OCI-LY3 (cell line): Measurements from ENCODE around the gene DOCK9.

Experiments
- H2AFZ ChIP-seq: fragments of 200-600, 300-600 bp; shearing (Covaris generic); 2 replicates; pipeline ENCODE4 v1.6.0; 2014; ENCODE audit warnings: antibody characterized with exemption, low read depth, low read length
- H3K27ac ChIP-seq: fragments of 200-600, 300-600 bp; sonication (generic); 2 replicates; pipeline ENCODE4 v1.5.1; 2014; ENCODE audit warnings: mild to moderate bottlenecking, low read length, moderate library complexity, mixed read lengths
- H3K27me3 ChIP-seq: fragments of 200-600, 300-600 bp; sonication (generic); 2 replicates; pipeline ENCODE4 v1.6.1; 2014; ENCODE audit warnings: low read depth, low read length, mixed read lengths
- H3K36me3 ChIP-seq: fragments of 200-600, 300-600 bp; sonication (generic); replicated peaks from 2 replicates; pipeline ENCODE3; 2014; ENCODE audit warnings: low read depth, low read length, mixed read lengths
- H3K4me1 ChIP-seq: fragments of 300-600, 200-600 bp; sonication (generic); 2 replicates; pipeline ENCODE4 v1.6.1; 2014; ENCODE audit warnings: low read length, mixed read lengths
- H3K4me2 ChIP-seq: fragments of 200-600, 300-600 bp; sonication (generic); 2 replicates; pipeline ENCODE4 v1.6.1; 2014; ENCODE audit warnings: low read length, mixed read lengths
- H3K4me3 ChIP-seq: fragments of 300-600, 200-600 bp; sonication (generic); 2 replicates; pipeline ENCODE4 v1.5.1; 2014; ENCODE audit warnings: antibody characterized with exemption, mild to moderate bottlenecking, low read length, moderate library complexity
- H3K79me2 ChIP-seq: fragments of 300-600, 200-600 bp; shearing (Covaris generic); 2 replicates; pipeline ENCODE4 v1.6.1; 2014; ENCODE audit warnings: mild to moderate bottlenecking, low read length, mixed read lengths
- H3K9ac ChIP-seq: fragments of 300-600, 200-600 bp; shearing (Covaris generic); 2 replicates; pipeline ENCODE4 v1.6.0; 2014; ENCODE audit warnings: mild to moderate bottlenecking, low read length, moderate library complexity
- H3K9me3 ChIP-seq: fragments of 200-600, 300-600 bp; shearing (Covaris generic); 2 replicates; pipeline ENCODE4 v1.6.1; 2014; ENCODE audit warnings: low read length, mixed read lengths; ENCODE audit not compliant: insufficient read depth
- H4K20me1 ChIP-seq: fragments of 200-600, 300-600 bp; sonication (generic); 2 replicates; pipeline ENCODE4 v1.6.1; 2016; ENCODE audit warnings: low read length, mixed read lengths; ENCODE audit not compliant: insufficient read depth
- CTCF ChIP-seq: fragments of 200-600, 300-600 bp; sonication (generic); IDR thresholded peaks from 2 replicates; pipeline ENCODE4 v1.5.1; 2014; ENCODE audit warnings: antibody characterized with exemption, low read length, low read depth
- EZH2phosphoT487 ChIP-seq: fragments of 200-600 bp; shearing (Covaris generic); IDR thresholded peaks from 2 replicates; pipeline ENCODE4 v1.6.1; 2018; ENCODE audit warnings: antibody characterized with exemption, mixed run types, low read depth

DOCK9 gene

GRCh38 chr13:98923641-98924397 is 54.0 kb downstream of the DOCK9 start:
- Histone ChIP-seq H4K20me1 (no peaks in the 10 kb centered on the region), H3K4me1 (no peaks in the 10 kb centered on the region), H3K36me3 (no peaks in the 10 kb centered on the region), H3K4me3 (no peak overlapping the region), H3K79me2 (no peaks in the 10 kb centered on the region), H3K4me2 (no peak overlapping the region), H3K27ac (no peak overlapping the region), H3K9me3 (no peaks in the 10 kb centered on the region), H3K9ac (no peak overlapping the region), H2AFZ (no peak overlapping the region), H3K27me3 (no peaks in the 10 kb centered on the region)
- no peak for TF ChIP-seq EZH2phosphoT487

- Histone ChIP-seq H3K36me3 (no peaks in the 10 kb centered on the region), H4K20me1 (no peaks in the 10 kb centered on the region), H2AFZ (no peak overlapping the region), H3K9me3 (no peaks in the 10 kb centered on the region), H3K27ac (no peak overlapping the region), H3K4me2 (no peak overlapping the region), H3K27me3 (no peaks in the 10 kb centered on the region), H3K4me3 (no peak overlapping the region), H3K4me1 (no peaks in the 10 kb centered on the region), H3K79me2 (no peaks in the 10 kb centered on the region), H3K9ac (no peak overlapping the region)
- no peak for TF ChIP-seq CTCF
- no peak for TF ChIP-seq EZH2phosphoT487
These were observed 55.6 kb downstream of the DOCK9 start for GRCh38 chr13:98922306-98922705.

- Histone ChIP-seq H4K20me1 (no peaks in the 10 kb centered on the region), H3K4me2 (no peak overlapping the region), H3K27me3 (no peaks in the 10 kb centered on the region), H3K9me3 (no peaks in the 10 kb centered on the region), H3K79me2 (no peaks in the 10 kb centered on the region), H3K4me3 (no peak overlapping the region), H3K36me3 (no peaks in the 10 kb centered on the region), H2AFZ (no peak overlapping the region), H3K27ac (no peak overlapping the region), H3K9ac (no peak overlapping the region), H3K4me1 (no peaks in the 10 kb centered on the region)
- no peak for TF ChIP-seq EZH2phosphoT487
- no peak for TF ChIP-seq CTCF
These were observed 56.1 kb downstream of the DOCK9 start for GRCh38 chr13:98921786-98922185.

GRCh38 chr13:98921015-98921580 is 56.8 kb downstream of the DOCK9 start:
- Histone ChIP-seq H3K27ac (no peak overlapping the region), H4K20me1 (no peaks in the 10 kb centered on the region), H3K4me3 (no peak overlapping the region), H3K4me2 (no peak overlapping the region), H3K4me1 (no peaks in the 10 kb centered on the region), H3K79me2 (no peaks in the 10 kb centered on the region), H3K9me3 (no peaks in the 10 kb centered on the region), H3K9ac (no peak overlapping the region), H3K36me3 (no peaks in the 10 kb centered on the region), H3K27me3 (no peaks in the 10 kb centered on the region), H2AFZ (no peak overlapping the region)
- no peak for TF ChIP-seq CTCF
- no peak for TF ChIP-seq EZH2phosphoT487
